HuH-7 (cell line): Measurements from ENCODE around the gene GPR162.

Source experiments
- DNase-seq: peaks from one replicate; pipeline ENCODE4 v3.0.0; 2011; ENCODE audit warnings: low spot score

GPR162 gene, protein sequence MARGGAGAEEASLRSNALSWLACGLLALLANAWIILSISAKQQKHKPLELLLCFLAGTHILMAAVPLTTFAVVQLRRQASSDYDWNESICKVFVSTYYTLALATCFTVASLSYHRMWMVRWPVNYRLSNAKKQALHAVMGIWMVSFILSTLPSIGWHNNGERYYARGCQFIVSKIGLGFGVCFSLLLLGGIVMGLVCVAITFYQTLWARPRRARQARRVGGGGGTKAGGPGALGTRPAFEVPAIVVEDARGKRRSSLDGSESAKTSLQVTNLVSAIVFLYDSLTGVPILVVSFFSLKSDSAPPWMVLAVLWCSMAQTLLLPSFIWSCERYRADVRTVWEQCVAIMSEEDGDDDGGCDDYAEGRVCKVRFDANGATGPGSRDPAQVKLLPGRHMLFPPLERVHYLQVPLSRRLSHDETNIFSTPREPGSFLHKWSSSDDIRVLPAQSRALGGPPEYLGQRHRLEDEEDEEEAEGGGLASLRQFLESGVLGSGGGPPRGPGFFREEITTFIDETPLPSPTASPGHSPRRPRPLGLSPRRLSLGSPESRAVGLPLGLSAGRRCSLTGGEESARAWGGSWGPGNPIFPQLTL

DNA sequence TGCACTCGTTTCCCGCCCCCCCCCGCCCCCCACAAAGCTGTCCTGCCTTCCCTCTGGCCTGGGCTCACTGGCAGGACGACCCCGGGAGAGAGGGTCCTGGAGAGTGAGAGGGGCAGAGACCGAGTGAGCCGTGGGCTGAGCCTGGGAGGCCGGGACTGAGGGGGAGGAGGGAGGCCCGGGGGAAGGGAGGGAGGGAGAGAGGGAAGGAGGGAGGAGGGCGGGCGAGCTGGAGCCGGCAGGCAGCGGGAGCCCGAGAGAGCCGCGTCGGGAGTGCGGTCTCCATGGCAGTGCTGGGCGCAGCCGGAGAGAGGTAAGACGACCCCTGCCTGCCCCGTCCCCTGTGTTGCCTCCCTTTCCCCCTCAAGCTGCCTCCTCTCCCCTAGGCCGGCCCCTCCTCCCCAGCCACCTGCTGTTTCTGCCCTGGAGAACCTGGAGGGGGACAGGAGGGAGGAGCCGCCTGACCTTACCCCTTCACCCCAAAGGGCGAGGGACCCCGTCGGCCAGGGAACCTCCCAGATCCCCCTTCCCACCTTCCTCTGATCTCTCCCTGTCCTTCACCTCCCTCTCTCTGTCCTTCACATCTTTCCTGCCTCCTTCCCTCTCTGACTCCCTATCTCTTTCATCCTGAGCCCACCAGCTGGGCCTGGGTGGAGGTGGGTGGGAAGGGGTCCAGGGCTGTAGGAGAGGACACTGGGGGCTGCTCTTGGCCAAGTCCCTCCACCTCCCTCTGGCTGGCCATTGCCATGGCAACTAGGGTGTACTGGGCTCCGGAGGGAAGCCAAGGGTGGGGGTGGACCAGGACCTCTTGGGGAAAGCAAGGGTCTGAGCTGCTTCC lies at the start of gene GPR162:
Gene GPR162, plus strand, starts transcription at position 231 of the 835 bp plus-strand sequence. CDS start 2,078 bp downstream, outside the sequence.
- DNase-seq: peak; percentile 71

DNA sequence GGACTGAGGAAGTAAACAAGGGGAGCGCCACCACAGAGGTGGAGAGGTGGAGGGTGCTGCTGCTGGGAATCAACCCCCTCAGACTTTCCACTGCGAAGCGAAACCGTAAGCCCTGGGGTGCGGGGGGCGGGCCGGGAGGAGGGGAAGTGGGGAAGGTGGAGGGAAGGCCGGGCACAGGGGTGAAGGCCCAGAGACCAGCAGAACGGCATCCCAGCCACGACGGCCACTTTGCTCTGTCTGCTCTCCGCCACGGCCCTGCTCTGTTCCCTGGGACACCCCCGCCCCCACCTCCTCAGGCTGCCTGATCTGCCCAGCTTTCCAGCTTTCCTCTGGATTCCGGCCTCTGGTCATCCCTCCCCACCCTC lies 49.3 kb upstream of the GPR162 start, which contains the start of gene LAG3:
Gene LAG3, plus strand, starts transcription at position 190 of the 365 bp plus-strand sequence. CDS start 333 bp downstream, outside the sequence.
- DNase-seq: no peak

DNA sequence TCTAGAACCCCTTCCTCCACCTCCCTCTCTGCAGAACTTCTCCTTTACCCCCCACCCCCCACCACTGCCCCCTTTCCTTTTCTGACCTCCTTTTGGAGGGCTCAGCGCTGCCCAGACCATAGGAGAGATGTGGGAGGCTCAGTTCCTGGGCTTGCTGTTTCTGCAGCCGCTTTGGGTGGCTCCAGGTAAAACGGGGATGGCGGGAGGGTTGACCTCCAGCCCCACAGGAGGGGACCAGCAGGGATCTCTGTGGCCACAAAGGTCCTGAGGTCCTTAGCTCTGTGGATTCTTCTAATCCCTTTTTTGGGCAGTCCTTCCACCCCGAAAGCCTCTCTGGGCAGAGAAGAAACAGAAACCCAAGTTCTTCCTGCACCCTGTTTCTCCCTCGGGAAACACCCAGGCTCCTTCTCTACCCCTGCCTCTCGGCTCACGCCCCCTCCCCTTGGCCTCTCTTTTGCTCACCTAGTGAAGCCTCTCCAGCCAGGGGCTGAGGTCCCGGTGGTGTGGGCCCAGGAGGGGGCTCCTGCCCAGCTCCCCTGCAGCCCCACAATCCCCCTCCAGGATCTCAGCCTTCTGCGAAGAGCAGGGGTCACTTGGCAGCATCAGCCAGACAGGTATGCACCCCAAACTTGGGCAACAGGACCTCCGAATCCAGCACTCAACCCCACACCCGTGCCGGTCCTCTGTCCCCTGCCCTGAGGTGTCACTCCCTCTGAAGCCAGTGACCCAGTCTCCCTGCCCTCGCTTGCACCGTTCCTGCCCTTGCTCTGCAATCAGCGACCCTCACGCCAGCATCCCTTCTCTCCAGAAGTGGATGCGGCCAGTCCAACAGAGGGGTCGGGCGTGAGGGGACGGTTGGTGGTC lies 48.7 kb upstream of the GPR162 start:
- DNase-seq: no peak

DNA sequence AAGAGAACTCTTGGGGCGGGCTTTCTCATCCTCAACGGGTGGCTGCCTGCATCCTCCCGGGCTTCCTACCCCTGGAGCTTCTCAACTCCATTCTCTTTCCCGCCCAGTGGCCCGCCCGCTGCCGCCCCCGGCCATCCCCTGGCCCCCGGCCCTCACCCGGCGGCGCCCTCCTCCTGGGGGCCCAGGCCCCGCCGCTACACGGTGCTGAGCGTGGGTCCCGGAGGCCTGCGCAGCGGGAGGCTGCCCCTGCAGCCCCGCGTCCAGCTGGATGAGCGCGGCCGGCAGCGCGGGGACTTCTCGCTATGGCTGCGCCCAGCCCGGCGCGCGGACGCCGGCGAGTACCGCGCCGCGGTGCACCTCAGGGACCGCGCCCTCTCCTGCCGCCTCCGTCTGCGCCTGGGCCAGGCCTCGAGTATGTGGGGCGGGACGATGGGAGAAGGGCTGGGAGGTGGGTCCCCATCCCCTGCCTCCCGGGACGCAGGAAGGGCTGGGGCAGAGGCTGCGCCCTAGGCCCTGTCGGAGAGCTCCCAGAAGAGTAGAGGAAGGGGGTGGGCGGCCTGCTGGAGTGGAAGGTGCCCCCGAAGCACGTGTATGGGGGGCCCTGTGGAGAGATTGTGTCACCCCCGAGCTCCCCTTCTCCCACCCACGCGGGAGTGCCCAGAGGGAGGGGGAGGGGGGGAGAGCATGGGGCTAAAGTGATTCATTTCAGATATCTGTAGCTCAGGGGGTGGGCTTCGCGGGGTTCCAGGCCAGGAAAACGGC lies 47.9 kb upstream of the GPR162 start:
- DNase-seq: no peak

DNA sequence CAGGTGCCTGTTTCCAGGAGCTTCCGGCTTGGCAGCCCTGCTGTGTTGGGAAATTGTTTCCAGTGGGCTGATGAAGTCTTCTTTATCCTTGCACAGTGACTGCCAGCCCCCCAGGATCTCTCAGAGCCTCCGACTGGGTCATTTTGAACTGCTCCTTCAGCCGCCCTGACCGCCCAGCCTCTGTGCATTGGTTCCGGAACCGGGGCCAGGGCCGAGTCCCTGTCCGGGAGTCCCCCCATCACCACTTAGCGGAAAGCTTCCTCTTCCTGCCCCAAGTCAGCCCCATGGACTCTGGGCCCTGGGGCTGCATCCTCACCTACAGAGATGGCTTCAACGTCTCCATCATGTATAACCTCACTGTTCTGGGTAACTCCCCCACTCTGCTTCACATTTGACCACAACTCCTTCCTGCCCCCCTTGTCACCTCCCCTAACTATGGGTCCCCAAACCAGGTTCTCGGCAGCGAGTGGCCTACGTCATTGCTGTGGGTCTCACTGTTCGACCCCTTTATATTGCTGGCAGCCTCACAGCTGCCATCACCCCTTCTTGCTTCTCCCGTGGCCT lies 47.0 kb upstream of the GPR162 start:
- DNase-seq: no peak

DNA sequence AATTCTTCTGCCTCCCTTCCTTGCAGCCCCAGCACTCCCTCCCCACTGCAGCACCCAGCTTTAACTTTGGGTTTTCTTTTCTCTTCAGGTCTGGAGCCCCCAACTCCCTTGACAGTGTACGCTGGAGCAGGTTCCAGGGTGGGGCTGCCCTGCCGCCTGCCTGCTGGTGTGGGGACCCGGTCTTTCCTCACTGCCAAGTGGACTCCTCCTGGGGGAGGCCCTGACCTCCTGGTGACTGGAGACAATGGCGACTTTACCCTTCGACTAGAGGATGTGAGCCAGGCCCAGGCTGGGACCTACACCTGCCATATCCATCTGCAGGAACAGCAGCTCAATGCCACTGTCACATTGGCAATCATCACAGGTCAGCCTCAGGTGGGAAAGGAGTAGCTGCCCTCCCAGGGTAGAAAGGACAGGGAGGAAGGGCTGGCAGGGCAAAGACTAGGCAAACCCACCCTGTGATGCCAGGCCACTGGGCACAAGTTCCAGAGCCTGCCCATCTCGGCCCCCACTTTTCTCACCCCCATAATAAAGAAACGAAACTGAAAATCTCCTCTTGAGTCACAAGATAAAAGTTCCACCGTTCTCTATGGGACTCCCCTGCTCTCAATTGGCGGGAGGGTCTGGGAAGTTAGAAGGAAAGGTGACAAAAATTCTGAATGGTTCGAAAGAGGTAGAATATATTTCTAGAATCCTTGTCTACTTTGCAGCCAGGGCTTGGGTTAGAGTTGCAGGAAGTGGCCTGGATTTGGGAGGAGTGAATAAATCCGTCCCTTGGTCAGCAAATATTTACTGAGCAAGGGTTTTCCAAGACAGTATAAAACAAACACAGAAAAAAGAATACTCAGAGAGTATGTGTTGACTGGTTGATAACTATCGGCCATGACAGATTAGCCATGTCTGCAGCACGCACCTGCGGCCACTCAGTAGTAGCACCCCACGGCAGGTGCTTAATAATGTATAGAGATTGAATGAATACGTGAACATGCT lies 46.1 kb upstream of the GPR162 start:
- DNase-seq: no peak

DNA sequence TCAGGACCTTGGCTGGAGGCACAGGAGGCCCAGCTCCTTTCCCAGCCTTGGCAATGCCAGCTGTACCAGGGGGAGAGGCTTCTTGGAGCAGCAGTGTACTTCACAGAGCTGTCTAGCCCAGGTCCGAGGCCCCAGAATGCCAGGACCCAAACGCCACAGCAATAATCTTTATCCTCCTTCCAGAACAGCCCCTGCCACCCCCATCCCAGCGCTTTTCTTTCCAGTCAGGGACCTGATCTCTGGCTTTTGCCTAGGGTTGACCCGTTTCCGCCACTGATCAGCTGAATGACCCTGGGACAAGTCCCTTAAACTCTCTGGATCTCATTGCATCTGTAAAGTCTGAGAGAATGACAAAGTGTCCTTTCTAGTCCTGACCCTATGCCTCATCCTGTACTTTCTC lies 44.2 kb upstream of the GPR162 start:
- DNase-seq: no peak

DNA sequence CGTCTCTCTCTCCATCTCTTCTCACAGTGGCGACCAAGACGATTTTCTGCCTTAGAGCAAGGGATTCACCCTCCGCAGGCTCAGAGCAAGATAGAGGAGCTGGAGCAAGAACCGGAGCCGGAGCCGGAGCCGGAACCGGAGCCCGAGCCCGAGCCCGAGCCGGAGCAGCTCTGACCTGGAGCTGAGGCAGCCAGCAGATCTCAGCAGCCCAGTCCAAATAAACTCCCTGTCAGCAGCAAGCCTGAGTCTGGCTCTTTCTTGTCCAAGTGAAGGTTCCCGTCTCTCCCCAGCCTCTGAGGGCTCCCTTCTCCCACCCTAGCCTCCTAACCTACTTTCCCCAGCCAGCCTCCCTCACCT lies 43.4 kb upstream of the GPR162 start:
- DNase-seq: no peak

DNA sequence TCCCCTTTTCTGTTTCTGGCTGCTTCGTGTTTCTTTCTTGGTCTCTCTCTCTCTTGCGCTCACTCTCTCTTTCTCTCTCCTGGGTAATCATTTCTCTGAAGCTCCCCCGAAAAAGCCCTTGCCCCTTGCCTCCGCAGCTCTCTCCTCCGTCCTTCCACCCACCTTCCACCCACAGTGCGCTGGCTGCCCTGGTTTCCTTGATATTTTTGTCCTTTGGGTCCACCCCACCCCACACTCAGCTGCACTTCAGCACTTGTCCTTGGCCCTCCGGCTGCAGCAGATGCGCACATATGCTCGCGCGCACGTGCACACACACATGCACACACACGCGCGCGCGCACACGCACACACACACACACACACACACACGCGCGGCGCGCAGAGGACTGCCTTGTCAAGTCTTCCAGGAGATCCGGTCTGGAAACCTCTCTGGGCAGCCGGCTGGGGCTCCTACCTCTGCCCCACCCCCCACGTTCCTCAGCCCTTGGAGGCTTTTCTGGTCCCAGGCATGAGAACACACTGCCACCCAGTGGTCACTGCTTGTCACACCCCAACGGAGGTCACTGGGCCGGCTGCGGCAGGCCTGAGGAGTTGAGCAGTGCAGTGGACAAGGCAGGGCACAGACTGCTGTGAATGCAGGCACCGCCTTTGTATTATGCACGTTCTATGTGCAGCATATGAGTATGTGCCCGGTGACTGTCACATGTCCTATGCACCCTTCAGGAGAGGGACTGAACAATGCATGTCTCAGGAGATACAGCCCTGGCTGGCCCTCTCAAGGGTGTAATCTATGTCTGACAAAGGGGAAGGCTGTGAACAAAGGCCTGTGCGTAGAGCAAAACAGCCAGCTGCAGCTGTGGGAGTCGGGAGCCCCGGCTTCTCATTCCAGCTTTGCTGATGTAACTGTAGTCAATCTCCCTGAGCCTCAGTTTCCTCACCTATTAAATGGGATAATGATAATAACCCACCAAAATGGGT lies 42.8 kb upstream of the GPR162 start:
- DNase-seq: peak; percentile 94

DNA sequence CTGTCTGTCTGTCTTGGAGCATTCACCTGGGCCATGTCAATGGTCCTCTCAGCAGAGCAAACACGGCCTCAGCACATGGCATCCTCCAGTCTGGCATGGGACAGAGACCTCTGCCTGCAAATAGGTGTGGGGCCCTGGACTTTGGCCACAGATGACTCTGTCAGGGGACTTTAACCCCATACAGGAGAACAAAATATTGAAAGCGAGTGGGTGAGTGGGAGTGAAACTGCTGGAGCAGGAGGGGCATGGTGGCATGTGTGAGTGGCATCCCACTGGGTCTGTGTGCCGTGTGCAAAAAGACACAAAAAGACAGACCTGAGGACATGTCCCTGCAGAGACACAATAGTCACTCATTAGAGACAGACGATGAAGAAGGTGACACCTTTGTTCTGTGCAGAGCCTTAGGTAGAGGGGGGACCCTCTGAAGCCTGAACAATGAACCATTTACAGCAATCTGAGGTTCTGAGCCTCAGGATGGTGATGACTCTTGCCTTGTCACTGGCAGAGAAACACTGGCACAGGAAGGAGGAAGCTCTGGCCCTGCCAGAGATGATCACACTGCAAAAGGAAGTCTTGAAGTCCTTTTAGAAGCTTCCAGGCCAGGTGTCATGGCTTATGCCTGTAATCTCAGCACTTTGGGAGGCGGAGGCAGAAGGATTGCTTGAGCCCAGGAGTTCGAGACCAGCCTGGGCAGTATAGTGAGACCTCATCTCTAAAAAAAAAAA lies 41.8 kb upstream of the GPR162 start:
- no peak for DNase-seq

DNA sequence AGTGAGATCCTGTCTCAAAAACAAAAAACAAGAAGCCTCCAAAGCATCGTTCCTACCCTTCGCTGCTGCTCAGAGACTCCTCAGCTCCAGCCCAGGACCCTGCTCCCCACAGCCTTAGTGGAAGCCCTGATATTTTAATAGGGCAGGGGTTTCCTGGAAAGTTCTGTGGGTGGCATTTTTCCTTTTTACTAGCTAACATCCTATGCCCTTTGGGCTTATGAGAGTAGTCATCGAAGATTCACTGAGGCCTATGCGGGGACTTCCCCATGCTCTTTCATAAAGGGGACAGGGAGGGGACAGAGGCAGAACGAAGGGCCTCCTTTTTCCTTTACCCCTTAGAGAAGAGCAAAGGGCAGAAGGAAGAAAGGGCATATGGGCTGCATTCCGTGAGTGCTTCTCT lies 41.0 kb upstream of the GPR162 start:
- no peak for DNase-seq

DNA sequence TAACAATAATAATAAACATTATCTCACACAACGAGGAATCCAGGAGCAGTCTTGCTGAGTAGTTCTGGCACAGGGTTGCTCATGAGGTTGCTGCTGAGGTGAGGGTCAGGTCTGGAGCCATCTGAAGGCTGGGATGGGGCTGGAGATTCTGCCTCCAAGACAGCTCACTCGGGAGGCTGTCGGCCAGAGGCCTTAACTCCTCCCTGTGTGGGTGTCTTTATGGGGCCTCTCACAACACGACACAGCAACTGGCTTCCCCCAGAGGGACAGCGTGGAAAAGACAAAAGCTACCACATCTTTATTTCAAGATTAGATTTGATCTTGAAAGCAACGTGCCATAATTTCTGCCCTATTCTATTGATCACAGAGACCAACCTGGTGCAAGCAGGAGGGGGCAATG lies 39.5 kb upstream of the GPR162 start:
- no peak for DNase-seq

DNA sequence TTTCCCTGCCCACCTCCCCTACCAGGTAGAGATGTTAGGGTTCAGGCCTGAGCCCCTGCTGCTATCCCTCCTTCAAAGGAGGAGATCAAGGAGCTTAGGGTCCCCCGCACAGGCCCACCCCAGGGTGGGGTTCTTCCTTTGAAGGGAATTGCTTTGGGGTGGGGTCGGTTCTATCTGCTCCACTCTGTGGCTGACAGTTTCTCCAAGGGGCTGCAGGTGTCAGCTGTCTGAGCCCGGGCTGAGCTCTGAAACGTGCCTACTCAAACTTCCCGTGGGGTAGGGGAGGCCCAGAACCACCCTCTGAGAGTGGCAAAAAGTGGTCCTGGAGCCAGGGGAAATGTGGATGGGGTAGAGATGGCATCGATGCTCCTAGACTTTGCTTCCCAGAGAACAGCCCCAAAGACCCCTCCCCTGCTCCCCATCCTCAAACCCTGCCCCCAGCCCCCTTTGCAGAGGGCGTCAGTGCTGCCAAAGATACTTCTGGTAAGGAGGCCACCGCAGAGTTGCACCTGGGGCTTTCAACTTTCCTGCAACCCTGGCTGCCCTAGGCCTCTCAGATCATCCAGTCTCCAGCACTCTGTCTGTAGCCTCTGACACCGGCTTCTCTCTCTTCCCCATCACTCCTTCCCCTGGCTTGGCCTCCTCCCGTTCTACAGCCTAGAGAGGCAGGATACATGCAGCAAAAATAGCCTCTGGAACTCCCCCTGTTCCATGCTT lies 38.6 kb upstream of the GPR162 start:
- DNase-seq: no peak

DNA sequence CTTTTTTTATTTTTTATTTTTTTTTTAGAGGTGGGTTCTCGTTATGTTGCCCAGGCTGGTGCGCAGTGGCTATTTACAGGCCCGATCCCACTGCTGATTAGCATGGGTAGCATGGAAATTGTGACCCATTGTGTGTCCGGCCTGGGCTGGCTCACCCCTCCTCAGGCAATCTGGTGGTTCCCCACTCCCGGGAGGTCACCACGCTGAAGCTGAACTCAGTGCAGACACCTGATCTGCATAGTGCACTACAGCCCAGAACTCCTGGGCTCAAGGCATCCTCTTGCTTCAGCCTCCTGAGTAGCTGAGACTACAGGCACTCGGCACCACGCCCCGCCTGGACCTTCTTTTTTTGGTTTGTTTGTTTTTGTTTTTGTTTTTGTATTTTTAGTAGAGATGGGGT lies 37.8 kb upstream of the GPR162 start:
- no peak for DNase-seq

DNA sequence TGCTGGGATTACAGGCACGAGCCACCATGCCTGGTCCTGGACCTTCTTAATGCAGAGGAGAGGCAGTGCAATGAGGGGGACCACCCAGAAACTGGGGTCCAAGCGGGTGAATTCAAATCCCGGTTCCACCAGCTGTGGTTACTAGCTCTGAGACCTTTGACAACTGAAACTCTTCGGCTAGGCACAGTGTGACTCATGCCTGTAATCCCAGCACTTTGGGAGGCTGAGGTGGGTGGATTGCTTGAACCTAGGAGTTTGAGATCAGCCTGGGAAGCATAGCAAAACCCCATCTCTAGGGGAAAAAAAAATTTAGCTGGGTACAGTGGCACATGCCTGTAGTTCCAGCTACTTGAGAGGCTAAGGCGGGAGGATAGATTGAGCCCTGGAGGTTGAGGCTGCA lies 37.3 kb upstream of the GPR162 start:
- no peak for DNase-seq

DNA sequence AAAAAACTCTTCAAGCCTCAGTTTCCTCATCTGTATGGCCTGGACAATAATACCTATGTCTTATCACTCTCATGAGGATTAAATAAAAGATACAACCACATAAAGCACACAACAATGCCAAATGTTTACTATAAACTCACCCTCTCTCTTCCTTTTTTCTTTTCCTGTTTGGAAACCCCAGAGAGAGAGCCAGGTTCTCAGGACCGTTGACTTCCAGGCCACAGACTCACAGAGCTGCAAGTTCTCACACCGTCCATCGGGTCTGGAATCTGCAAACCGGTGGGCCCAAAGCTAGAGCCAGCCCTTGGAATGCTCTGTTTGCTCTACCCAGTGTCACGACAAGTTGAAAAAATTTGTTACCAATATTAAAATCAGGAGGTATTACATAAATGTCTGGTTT lies 36.9 kb upstream of the GPR162 start:
- DNase-seq: no peak
